ENCODE data around the gene TUBD1. TPM values are rescaled to one million over a fixed set of nuclear protein-coding genes. Genes with fewer than 3 reads are reported as not detected.

The TUBD1 gene
- total RNA-seq, 1 donor from 2014 or later = 8.3 TPM

DNA sequence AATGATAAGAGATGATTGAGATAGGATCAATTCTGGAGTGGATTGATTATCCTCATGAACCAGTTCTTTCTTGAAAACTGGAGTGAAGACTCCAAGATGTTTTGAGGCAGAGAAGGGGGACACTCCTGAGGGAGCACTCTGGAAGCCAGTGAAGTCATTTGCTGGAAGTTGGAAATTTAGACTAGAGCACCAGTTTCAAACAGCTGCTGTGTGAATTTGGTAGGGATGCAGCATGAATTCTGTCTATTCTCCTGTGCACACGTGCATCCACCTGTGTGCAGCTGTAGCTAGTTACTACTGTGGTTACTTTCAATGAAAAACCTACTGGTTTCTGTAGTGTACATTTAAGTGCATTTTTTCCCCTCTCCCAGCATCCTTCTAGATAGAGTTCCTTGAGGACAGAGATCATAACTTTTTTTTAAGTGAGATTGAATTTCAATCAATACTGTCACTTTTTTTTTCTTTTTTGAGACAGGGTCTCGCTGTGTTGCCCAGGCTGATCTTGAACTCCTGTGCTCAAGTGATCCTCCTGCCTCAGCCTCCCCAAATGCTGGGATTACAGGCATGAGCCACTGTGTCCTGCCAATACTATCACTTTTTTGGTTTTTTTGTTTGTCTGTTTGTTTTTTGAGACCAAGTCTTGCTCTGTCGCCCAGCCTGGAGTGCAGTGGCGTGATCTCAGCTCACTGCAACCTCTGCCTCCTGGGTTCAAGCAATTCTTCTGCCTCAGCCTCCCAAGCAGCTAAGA, 65.9 kb downstream of the TUBD1 start:
- no peak for DNase-seq (ENCODE audit: low read depth in 2 of 2)

GRCh38 chr17:59825533-59826322, 67.0 kb downstream of the TUBD1 start:
- DNase-seq (ENCODE audit: low read depth in 2 of 2) = peak in 1 of 2 donors; percentile 32

GRCh38 chr17:59815965-59816364, 76.8 kb downstream of the TUBD1 start:
- DNase-seq (ENCODE audit: low read depth in 2 of 2) = no peak

- no peak for DNase-seq (ENCODE audit: low read depth in 2 of 2)
These were observed 78.1 kb downstream of the TUBD1 start for GRCh38 chr17:59814685-59815084.

GRCh38 chr17:59814276-59814675, 78.5 kb downstream of the TUBD1 start:
- DNase-seq (ENCODE audit: low read depth in 2 of 2) = no peak

DNA sequence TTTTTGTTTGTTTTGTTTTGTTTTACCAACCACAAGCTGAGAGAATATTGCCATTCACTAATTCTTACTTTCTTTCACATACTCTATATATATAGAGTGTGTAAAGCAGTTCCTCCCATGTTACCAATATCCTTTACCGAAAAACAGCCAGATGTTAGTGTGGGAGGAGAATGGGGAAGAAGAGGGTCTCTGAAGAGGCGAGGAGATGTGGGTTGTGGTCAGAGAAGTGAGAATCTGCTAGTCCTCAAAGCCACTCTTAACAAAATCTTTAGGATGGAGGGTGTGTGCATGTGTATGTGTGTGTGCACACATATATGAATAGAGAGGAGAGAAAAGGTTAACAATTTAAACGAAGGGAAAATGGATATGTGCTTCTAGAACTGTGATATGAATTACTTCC, 80.6 kb downstream of the TUBD1 start:
- no peak for DNase-seq (ENCODE audit: low read depth in 2 of 2)

GRCh38 chr17:59811209-59811608, 81.5 kb downstream of the TUBD1 start:
- DNase-seq (ENCODE audit: low read depth in 2 of 2) = no peak

GRCh38 chr17:59810894-59811153, 81.9 kb downstream of the TUBD1 start:
- no peak for DNase-seq (ENCODE audit: low read depth in 2 of 2)

Other genes with a start within 250 kb of the TUBD1 start
- 22.0 and 31.6 TPM in 2 replicates for gene PTRH2, start 185.5 kb downstream of the TUBD1 start, total RNA-seq
- 96.5 and 118 TPM in 2 replicates for gene VMP1, start 185.3 kb downstream of the TUBD1 start, total RNA-seq
- 16.6 and 16.8 TPM in 2 replicates for gene RPS6KB1, start 178 bp upstream of the TUBD1 start, total RNA-seq
- 10.9 and 17.8 TPM in 2 replicates for gene RNFT1, start 71.8 kb upstream of the TUBD1 start, total RNA-seq
- gene HEATR6, start 186.0 kb upstream of the TUBD1 start, total RNA-seq = 4.6 and 5.3 TPM in 2 replicates